ENCODE results near the gene RASAL1.

The RASAL1 gene

DNA sequence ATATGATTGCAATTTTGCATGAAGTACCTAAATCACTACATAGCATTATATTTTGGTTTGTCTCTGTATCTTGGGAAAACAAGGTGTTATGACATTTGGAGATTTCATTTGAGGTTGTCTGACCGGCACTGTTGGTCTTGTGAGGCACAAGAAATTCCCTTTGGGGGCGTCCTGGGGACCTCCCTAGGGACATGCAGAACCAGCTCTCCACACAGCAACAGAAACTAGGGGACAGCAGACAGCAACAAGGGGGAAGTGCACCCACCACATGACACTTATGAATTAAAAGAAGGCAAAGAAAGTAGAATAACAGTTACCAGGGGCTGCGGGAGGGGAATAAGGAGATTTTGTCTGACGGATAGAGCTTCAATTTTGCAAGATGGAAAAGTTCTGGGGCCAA is 35.4 kb upstream of the RASAL1 start:
- in situ Hi-C loops (cut with HindIII; ENCODE audit: low sequenced_read_pairs) = no loop called here
- H3K4me3 ChIP-seq (ENCODE audit: low read depth, low read length) = no peak overlapping the region
- TF ChIP-seq, protein P1, sequence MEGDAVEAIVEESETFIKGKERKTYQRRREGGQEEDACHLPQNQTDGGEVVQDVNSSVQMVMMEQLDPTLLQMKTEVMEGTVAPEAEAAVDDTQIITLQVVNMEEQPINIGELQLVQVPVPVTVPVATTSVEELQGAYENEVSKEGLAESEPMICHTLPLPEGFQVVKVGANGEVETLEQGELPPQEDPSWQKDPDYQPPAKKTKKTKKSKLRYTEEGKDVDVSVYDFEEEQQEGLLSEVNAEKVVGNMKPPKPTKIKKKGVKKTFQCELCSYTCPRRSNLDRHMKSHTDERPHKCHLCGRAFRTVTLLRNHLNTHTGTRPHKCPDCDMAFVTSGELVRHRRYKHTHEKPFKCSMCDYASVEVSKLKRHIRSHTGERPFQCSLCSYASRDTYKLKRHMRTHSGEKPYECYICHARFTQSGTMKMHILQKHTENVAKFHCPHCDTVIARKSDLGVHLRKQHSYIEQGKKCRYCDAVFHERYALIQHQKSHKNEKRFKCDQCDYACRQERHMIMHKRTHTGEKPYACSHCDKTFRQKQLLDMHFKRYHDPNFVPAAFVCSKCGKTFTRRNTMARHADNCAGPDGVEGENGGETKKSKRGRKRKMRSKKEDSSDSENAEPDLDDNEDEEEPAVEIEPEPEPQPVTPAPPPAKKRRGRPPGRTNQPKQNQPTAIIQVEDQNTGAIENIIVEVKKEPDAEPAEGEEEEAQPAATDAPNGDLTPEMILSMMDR (IDR thresholded peaks at IDR 0.05; ENCODE audit: low read depth, low read length) = no peak
- DNase-seq (ENCODE audit: low read depth, low spot score) = no peak

DNA sequence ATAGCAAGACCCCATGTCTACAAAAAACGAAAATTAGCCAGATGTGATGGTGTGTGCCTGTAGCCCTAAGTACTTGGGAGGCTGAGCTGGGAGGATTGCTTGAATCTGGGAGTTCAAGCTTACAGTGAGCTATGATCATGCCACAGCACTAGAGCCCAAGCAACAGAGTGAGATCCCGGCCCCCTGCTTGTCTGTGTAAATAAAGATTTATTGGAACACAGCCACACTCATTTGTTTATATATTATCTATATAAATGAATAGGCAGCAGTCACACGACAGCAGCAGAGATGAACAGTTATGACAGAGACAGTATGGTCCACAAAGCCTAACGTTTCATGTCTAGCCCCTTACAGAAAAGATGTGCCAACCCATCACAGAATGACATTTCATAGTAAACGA is 34.9 kb upstream of the RASAL1 start:
- H3K4me3 ChIP-seq (ENCODE audit: low read depth, low read length) = no peak overlapping the region
- TF ChIP-seq, protein P1 (IDR thresholded peaks at IDR 0.05; ENCODE audit: low read depth, low read length) = no peak
- no peak for DNase-seq (ENCODE audit: low read depth, low spot score)
- in situ Hi-C loops (cut with HindIII; ENCODE audit: low sequenced_read_pairs) = no loop called here

DNA sequence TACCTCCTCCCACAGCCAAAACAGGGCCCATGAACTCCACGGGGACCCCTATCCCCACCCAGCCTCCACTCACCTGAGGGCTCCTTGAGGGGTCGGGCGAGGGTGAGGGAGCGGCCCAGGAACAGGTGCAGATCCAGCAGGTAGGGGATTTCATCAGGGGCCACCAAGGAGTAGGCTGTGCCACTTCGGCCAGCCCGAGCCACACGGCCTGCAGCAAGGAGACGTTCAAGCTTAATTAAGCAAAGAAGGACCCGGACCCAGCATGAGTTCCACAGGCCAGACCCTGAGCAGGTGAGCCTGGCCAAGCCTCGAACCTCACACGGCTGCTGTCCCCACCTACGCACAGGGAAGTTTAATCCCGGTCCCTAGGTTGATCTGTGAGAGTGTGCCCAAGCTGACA is 34.1 kb upstream of the RASAL1 start:
- DNase-seq (ENCODE audit: low read depth, low spot score) = no peak
- no peak overlapping the region for H3K4me3 ChIP-seq (ENCODE audit: low read depth, low read length)
- TF ChIP-seq, protein P1 (IDR thresholded peaks at IDR 0.05; ENCODE audit: low read depth, low read length) = no peak
- in situ Hi-C loops (cut with HindIII; ENCODE audit: low sequenced_read_pairs) = no loop called here

DNA sequence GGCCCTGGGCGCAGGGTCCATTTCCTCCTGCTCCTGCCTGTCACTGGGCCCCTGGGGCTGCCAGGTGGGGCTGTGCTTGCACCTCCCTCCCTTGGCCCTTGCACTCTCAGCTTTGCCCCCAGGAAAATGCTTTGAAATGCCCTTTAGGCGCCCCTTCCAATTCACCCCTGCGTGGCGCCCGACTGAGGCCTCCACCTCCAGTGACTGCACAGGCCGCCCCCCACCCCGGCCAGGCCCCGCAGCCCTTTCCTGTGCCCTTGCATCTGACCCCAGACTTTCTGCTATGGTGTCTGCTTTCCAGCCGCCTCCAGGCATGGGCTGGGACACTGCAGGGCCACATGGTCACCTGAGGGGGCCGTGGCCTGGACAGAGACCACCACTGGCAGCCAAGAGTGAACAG is 32.3 kb upstream of the RASAL1 start:
- no peak for DNase-seq (ENCODE audit: low read depth, low spot score)
- in situ Hi-C loops (cut with HindIII; ENCODE audit: low sequenced_read_pairs) = no loop called here
- TF ChIP-seq, protein P1 (IDR thresholded peaks at IDR 0.05; ENCODE audit: low read depth, low read length) = no peak
- no peak overlapping the region for H3K4me3 ChIP-seq (ENCODE audit: low read depth, low read length)

DNA sequence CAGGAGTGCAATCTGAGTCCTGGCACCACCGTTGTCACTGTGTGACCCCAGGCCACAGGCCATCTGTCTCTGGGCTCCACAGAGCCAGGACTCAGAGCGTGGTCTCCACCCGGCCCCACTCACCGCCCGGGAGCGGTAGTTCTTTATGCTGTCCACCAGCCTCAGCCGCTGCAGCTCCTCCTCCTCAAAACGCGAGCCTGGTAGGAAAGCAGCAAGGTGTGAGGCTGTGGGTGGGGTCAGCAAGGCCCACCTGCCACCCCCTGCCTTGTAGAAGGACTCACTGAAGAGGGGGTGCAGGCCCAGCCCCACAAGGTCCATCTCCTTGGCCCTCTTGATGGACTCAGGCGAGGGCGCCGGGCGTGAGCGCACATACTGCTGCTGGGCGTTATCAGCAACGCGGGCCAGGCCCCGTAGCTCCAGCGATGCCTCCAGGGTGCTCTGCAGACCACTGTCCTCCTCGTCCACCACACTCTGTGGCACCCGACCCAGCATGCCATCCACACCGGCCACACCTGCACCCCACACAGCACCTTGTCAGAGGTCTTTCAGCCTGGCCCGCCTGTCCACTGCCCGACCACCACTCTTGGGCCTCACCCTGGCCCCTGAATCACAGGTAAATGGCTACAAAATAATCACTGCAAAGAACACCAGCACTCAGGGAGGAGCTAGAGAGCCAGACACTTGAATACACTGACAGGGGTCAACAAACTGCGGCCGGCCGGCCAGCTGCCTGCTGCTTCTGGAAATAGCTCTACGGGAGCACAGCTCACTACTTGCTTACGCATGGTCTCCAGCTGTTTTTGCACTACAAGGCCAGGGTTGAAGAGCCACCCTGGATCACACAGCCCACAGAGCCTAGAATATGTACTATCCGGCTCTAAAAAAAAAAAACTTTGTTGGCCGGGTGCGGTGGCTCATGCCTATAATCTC is 30.2 kb upstream of the RASAL1 start:
- in situ Hi-C loops (cut with HindIII; ENCODE audit: low sequenced_read_pairs) = no loop called here
- no peak overlapping the region for H3K4me3 ChIP-seq (ENCODE audit: low read depth, low read length)
- TF ChIP-seq, protein P1 (IDR thresholded peaks at IDR 0.05; ENCODE audit: low read depth, low read length) = no peak
- DNase-seq (ENCODE audit: low read depth, low spot score) = peak; percentile 71

DNA sequence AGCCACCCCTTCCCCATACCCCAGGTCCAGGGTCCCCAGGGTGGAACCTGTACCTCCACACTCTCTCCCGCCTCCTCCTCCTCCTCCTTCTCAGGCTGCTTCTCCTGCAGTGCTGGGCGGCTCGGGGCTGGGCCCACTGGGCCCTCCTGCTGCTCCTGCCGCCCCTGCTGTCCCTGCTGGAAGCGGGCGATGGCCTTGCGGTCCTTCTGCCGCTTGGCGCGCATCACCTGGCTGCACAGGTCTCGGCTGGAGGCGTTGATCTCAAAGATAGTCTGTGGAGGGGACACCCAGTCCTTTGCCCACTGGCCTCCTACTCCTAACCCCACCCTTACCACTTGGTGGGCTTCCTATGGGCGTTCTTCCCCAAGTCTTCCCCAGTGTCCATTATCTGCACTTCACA is 28.5 kb upstream of the RASAL1 start:
- DNase-seq (ENCODE audit: low read depth, low spot score) = no peak
- TF ChIP-seq, protein P1 (IDR thresholded peaks at IDR 0.05; ENCODE audit: low read depth, low read length) = no peak
- H3K4me3 ChIP-seq (ENCODE audit: low read depth, low read length) = no peak overlapping the region
- in situ Hi-C loops (cut with HindIII; ENCODE audit: low sequenced_read_pairs) = no loop called here

Data from astrocyte of the spinal cord (primary cell).